Occipital lobe (tissue), 2 donors: Measurements from ENCODE around the gene ZCCHC3. TPM values are rescaled to one million over a fixed set of nuclear protein-coding genes. Genes with fewer than 3 reads are reported as not detected.
"Not testable (repeated sequence)": the region's sequence is repeated elsewhere in the genome, so short reads cannot be mapped to it uniquely, and the experiment has no call there.

ENCODE experiments used
- DNase-seq: peaks from one replicate; lab custom pipeline; 2025; lab: John Stamatoyannopoulos, UW
- total RNA-seq: library from RNA; depleted of rRNA; stranded (reverse); fragments of >200 nt; gene quantifications from one replicate; pipeline ENCODE4 v1.2.3, GENCODE V29; 2014

ZCCHC3 gene
- total RNA-seq, 1 donor from 2014 or later = 27.0 TPM

GRCh38 chr20:311609-312008 is 14.2 kb downstream of the ZCCHC3 start:
- no peak for DNase-seq

- no peak for DNase-seq
Measured at GRCh38 chr20:312067-312466, 14.7 kb downstream of the ZCCHC3 start.

- no peak for DNase-seq
Measured at GRCh38 chr20:312866-313265, 15.5 kb downstream of the ZCCHC3 start.

- no peak for DNase-seq
Measured at GRCh38 chr20:313402-313801, 16.0 kb downstream of the ZCCHC3 start.

- DNase-seq = no peak
Measured at GRCh38 chr20:313948-314347, 16.6 kb downstream of the ZCCHC3 start.

GRCh38 chr20:316316-317068 is 19.1 kb downstream of the ZCCHC3 start:
- DNase-seq = no peak

GRCh38 chr20:324177-325044 is 27.0 kb downstream of the ZCCHC3 start:
- peak; percentile 76 for DNase-seq

- peak; percentile 96 for DNase-seq
Measured at GRCh38 chr20:325045-325888, 27.9 kb downstream of the ZCCHC3 start, which contains the start of gene SOX12. TSS of gene SOX12 (plus strand) at chr20:325552. CDS start at chr20:325925, 373 bp downstream.

- peak; percentile 34 for DNase-seq
Measured at GRCh38 chr20:325889-326644, 28.7 kb downstream of the ZCCHC3 start.

GRCh38 chr20:326645-327185 is 29.3 kb downstream of the ZCCHC3 start:
- no peak for DNase-seq

- DNase-seq = peak; percentile 72
Measured at GRCh38 chr20:327186-328026, 30.0 kb downstream of the ZCCHC3 start.

- DNase-seq = no peak
Measured at GRCh38 chr20:328027-328974, 30.9 kb downstream of the ZCCHC3 start.

GRCh38 chr20:328975-329695 is 31.8 kb downstream of the ZCCHC3 start:
- DNase-seq = no peak

GRCh38 chr20:329851-330232 is 32.5 kb downstream of the ZCCHC3 start:
- DNase-seq = no peak

- peak; percentile 26 for DNase-seq
Measured at GRCh38 chr20:330233-331149, 33.1 kb downstream of the ZCCHC3 start.

- DNase-seq = no peak
Measured at GRCh38 chr20:334578-334977, 37.2 kb downstream of the ZCCHC3 start.

GRCh38 chr20:336040-336439 is 38.7 kb downstream of the ZCCHC3 start:
- not testable (repeated sequence) for DNase-seq
